IMR-90 (cell line): ENCODE measurements around the gene HTN3. TPM values are rescaled to one million over a fixed set of nuclear protein-coding genes. Genes with fewer than 3 reads are reported as not detected.

Experiments used
- ATAC-seq: fragments of 200-7000 bp; cut with Tn5 transposase; 2 replicates; pipeline ENCODE4 v1.9.1; 2020; ENCODE audit warnings: low read depth, mild to moderate bottlenecking, moderate library complexity
- BruUV-seq: library from RNA; stranded (reverse); fragments of 400-500 nt; replicated peaks from 2 replicates; lab custom pipeline; 2021; lab: Mats Ljungman, UMichigan
- CTCF ChIA-PET: fragments of 300-600 bp; formaldehyde crosslinking; extraction: SDS; loops from one replicate; lab custom pipeline; 2021; ENCODE audit warnings: antibody characterized with exemption; lab: Yijun Ruan, JAX
- POLR2A ChIA-PET: fragments of 300-600 bp; sonication (Branson Sonifier 250); formaldehyde crosslinking; loops from one replicate; lab custom pipeline; 2022; ENCODE audit warnings: antibody characterized with exemption; ENCODE audit not compliant: unreplicated experiment; lab: Charles Lee
- DNase-seq: peaks from one replicate; pipeline ENCODE4 v3.0.0; 2013
- H2AFZ ChIP-seq: replicated peaks from 2 replicates; pipeline ENCODE3; 2013; ENCODE audit warnings: low read length, mild to moderate bottlenecking; ENCODE audit not compliant: poor library complexity
- H2AK5ac ChIP-seq: 2 replicates; pipeline ENCODE4 v1.6.1; 2013; ENCODE audit warnings: low read depth, low read length, inconsistent platforms
- H2AK9ac ChIP-seq: replicated peaks from 2 replicates; pipeline ENCODE3; 2013; ENCODE audit warnings: mild to moderate bottlenecking, low read depth, low read length, moderate library complexity; ENCODE audit not compliant: poor library complexity
- H2BK120ac ChIP-seq: 2 replicates; pipeline ENCODE4 v1.6.1; 2013; ENCODE audit warnings: low read depth, low read length, inconsistent platforms
- H2BK15ac ChIP-seq: 3 replicates; pipeline ENCODE4 v1.6.1; 2013; ENCODE audit warnings: low read depth, low read length, inconsistent platforms
- H2BK20ac ChIP-seq: 2 replicates; pipeline ENCODE4 v1.6.1; 2013; ENCODE audit warnings: low read depth, mild to moderate bottlenecking, inconsistent platforms, low read length, moderate library complexity
- H2BK5ac ChIP-seq: 2 replicates; pipeline ENCODE4 v1.6.1; 2013; ENCODE audit warnings: mild to moderate bottlenecking, low read depth, low read length, inconsistent platforms; ENCODE audit not compliant: poor library complexity, severe bottlenecking
- H3K14ac ChIP-seq: replicated peaks from 2 replicates; pipeline ENCODE4 v1.6.1; 2013; ENCODE audit warnings: low read depth, low read length, inconsistent platforms
- H3K18ac ChIP-seq: 2 replicates; pipeline ENCODE4 v1.6.1; 2013; ENCODE audit warnings: low read depth, low read length, control low read depth
- H3K23ac ChIP-seq: 2 replicates; pipeline ENCODE4 v1.6.1; 2013; ENCODE audit warnings: low read depth, low read length, inconsistent platforms
- H3K27ac ChIP-seq: 2 replicates; pipeline ENCODE4 v1.5.1; 2013; ENCODE audit warnings: mild to moderate bottlenecking, control low read depth, low read length; ENCODE audit not compliant: insufficient read depth
- H3K27me3 ChIP-seq: 2 replicates; pipeline ENCODE4 v1.6.1; 2013; ENCODE audit warnings: low read length; ENCODE audit not compliant: control insufficient read depth, insufficient read depth
- H3K36me3 ChIP-seq: 2 replicates; pipeline ENCODE4 v1.6.1; 2013; ENCODE audit warnings: low read length, mixed read lengths; ENCODE audit not compliant: control insufficient read depth, insufficient read depth
- H3K4ac ChIP-seq: 2 replicates; pipeline ENCODE4 v1.6.1; 2013; ENCODE audit warnings: low read depth, low read length, inconsistent platforms
- H3K4me1 ChIP-seq: 2 replicates; pipeline ENCODE4 v1.6.1; 2013; ENCODE audit warnings: low read length, mixed read lengths; ENCODE audit not compliant: control insufficient read depth, insufficient read depth
- H3K4me2 ChIP-seq: 2 replicates; pipeline ENCODE4 v1.6.1; 2013; ENCODE audit warnings: low read depth, mild to moderate bottlenecking, control low read depth, low read length, moderate library complexity
- H3K4me3 ChIP-seq: 2 replicates; pipeline ENCODE4 v1.5.1; 2013; ENCODE audit warnings: low read depth, mild to moderate bottlenecking, control low read depth, low read length, moderate library complexity; ENCODE audit not compliant: insufficient read depth
- H3K56ac ChIP-seq: 2 replicates; pipeline ENCODE4 v1.6.1; 2013; ENCODE audit warnings: low read length, inconsistent platforms; ENCODE audit not compliant: insufficient read depth; ENCODE audit errors: extremely low read depth
- H3K79me1 ChIP-seq, 2 experiments: 2 replicates each; pipeline ENCODE4 v1.6.1; 2013; ENCODE audit warnings: low read length in 2 of 2, inconsistent platforms in 1 of 2, low read depth in 1 of 2
- H3K9ac ChIP-seq: 2 replicates; pipeline ENCODE4 v1.6.1; 2013; ENCODE audit warnings: low read depth, low read length, control low read depth
- H3K9me1 ChIP-seq: 2 replicates; pipeline ENCODE4 v1.6.1; 2013; ENCODE audit warnings: low read length, inconsistent platforms; ENCODE audit not compliant: insufficient read depth
- H3K9me3 ChIP-seq: 2 replicates; pipeline ENCODE4 v1.6.1; 2013; ENCODE audit warnings: low read length; ENCODE audit not compliant: control insufficient read depth, insufficient read depth
- H4K20me1 ChIP-seq: 2 replicates; pipeline ENCODE4 v1.6.1; 2013; ENCODE audit warnings: low read length, inconsistent platforms; ENCODE audit not compliant: insufficient read depth
- H4K5ac ChIP-seq: 2 replicates; pipeline ENCODE4 v1.6.1; 2013; ENCODE audit warnings: mild to moderate bottlenecking, low read depth, low read length, control low read depth
- H4K8ac ChIP-seq, 2 experiments: 2 replicates each; pipeline ENCODE4 v1.6.1; 2013; ENCODE audit warnings: low read depth in 2 of 2, low read length in 2 of 2, control low read depth in 1 of 2, inconsistent platforms in 1 of 2
- H4K91ac ChIP-seq: 2 replicates; pipeline ENCODE4 v1.6.1; 2013; ENCODE audit warnings: low read depth, low read length, inconsistent platforms; ENCODE audit not compliant: insufficient read depth
- NFE2L2 ChIP-seq: fragments of 150-350 bp; IDR thresholded peaks from 2 replicates; pipeline ENCODE4 v1.6.1; 2016; ENCODE audit warnings: low read depth, mild to moderate bottlenecking, low read length
- RAD21 ChIP-seq: IDR thresholded peaks from 2 replicates; pipeline ENCODE4 v1.6.1; 2012; ENCODE audit warnings: low read length, improper control_type of control experiment
- RFX5 ChIP-seq: IDR thresholded peaks from 2 replicates; pipeline ENCODE4 v1.8.0; 2012; ENCODE audit warnings: low read depth, mild to moderate bottlenecking, low read length, moderate library complexity
- WGBS, 2 experiments: methylation state at CpG; one replicate each; pipeline versions ENCODE4 v1.1.5 to v1.1.7; 2013; ENCODE audit warnings: missing lambda C conversion rate in 2 of 2; ENCODE audit not compliant: insufficient read length in 1 of 2; ENCODE audit errors: extremely low coverage in 2 of 2; 5-methylcytosine and 5-hydroxymethylcytosine counted together
- dilution Hi-C: fragments of 300-500 bp; cut with HindIII; formaldehyde crosslinking; loops from one replicate; pipeline ENCODE4 v1.14.3; 2018; ENCODE audit warnings: low sequenced_read_pairs; ENCODE audit not compliant: unreplicated experiment
- in situ Hi-C: fragments of 300-500 bp; cut with MboI; formaldehyde crosslinking; loops from 3 replicates; pipeline ENCODE4 v1.14.3; 2019; ENCODE audit warnings: low sequenced_read_pairs, inconsistent platforms, mixed read lengths
- intact Hi-C: fragments of 100-400 bp; cut with micrococcal nuclease; formaldehyde crosslinking; loops from 2 replicates; pipeline ENCODE4 v1.10.0; 2022
- polyA plus RNA-seq, 3 experiments: library from polyadenylated mRNA; depleted of rRNA; stranded (reverse); fragments of >200 nt; gene quantifications; 2 replicates each; pipeline ENCODE4 v1.2.3, GENCODE V29; 2012; ENCODE audit warnings: low replicate concordance in 1 of 3
- total RNA-seq: library from RNA; depleted of rRNA; stranded (reverse); fragments of >200 nt; gene quantifications from 2 replicates; pipeline ENCODE4 v1.2.3, GENCODE V29; 2012

Gene HTN3
- total and polyA plus RNA-seq, 2 of the 4 experiments (the other 2 are of a cell fraction), result not detected

- no TSS peak for BruUV-seq
- Histone ChIP-seq H2BK20ac (no peak overlapping the region), H3K4me2 (no peak overlapping the region), H3K9me3 (no peaks in the 10 kb centered on the region), H3K36me3 (no peaks in the 10 kb centered on the region), H3K4ac (no peak overlapping the region), H4K20me1 (no peaks in the 10 kb centered on the region), H4K5ac (no peak overlapping the region), H3K79me1 (no peaks in the 10 kb centered on the region), H3K27ac (no peak overlapping the region), H2BK120ac (no peak overlapping the region), H2AFZ (no peak overlapping the region), H2AK9ac (no peak overlapping the region), H2AK5ac (no peak overlapping the region), H3K56ac (no peak overlapping the region), H3K14ac (no peak overlapping the region), H2BK5ac (no peak overlapping the region), H4K8ac (no peak overlapping the region), H3K4me1 (no peaks in the 10 kb centered on the region), H3K27me3 (no peaks in the 10 kb centered on the region), H3K9me1 (no peaks in the 10 kb centered on the region), H4K91ac (no peak overlapping the region), H3K9ac (no peak overlapping the region), H3K23ac (no peak overlapping the region), H2BK15ac (no peak overlapping the region), H3K18ac (no peak overlapping the region), H3K4me3 (no peak overlapping the region)
- ChIA-PET POLR2A (no interaction called here), CTCF (no interaction called here)
- dilution Hi-C loops, result no loop called here
- in situ Hi-C loops, result no loop called here
- TF ChIP-seq NFE2L2 (no peak), RFX5 (no peak), RAD21 (no peak)
- intact Hi-C loops, result no loop called here
- WGBS, 2 experiments, result 80% methylated on average over 2 of the region's 4 CpGs; no CpG with 5 or more reads in 1 of the 2 experiments
- no peak for ATAC-seq
- DNase-seq, result no peak
Measured at GRCh38 chr4:69991016-69991415, 37.2 kb upstream of the HTN3 start.
